ENCODE data around the gene MON1A.

- TF ChIP-seq CTCF (IDR thresholded peaks at IDR 0.05; ENCODE audit: low read depth, low read length) (no peak), EZH2phosphoT487 (IDR thresholded peaks at IDR 0.05; ENCODE audit: low read depth) (no peak)
Measured at GRCh38 chr3:49878686-49879085, 50.9 kb downstream of the MON1A start.
